H1 (cell line): ENCODE data around the gene ATP11A. TPM values are rescaled to one million over a fixed set of nuclear protein-coding genes. Genes with fewer than 3 reads are reported as not detected.

ENCODE experiments used
- CTCF ChIA-PET: fragments of 300-600 bp; sonication (Branson Sonifier 250); formaldehyde crosslinking; loops from one replicate; lab custom pipeline; 2021; ENCODE audit not compliant: partially characterized antibody; lab: Charles Lee
- POLR2A ChIA-PET: fragments of 300-600 bp; sonication (Branson Sonifier 250); formaldehyde crosslinking; loops from one replicate; lab custom pipeline; 2021; ENCODE audit warnings: inconsistent platforms; ENCODE audit not compliant: partially characterized antibody; lab: Charles Lee
- DNase-seq, 2 experiments: peaks; one replicate each; pipeline versions ENCODE4 v3.0.0 to v3.0.0-alpha.2; 2010 to 2022; ENCODE audit warnings: low spot score in 2 of 2, low read depth in 1 of 2, mixed read lengths in 1 of 2
- FAIRE-seq: peaks from 2 replicates; lab custom pipeline; 2011; peaks lifted over from hg19 to GRCh38; lab: Jason Lieb, UNC
- H2AFZ ChIP-seq: 2 replicates; pipeline ENCODE4 v1.8.1; 2012; ENCODE audit warnings: low read length, inconsistent platforms
- H2AK5ac ChIP-seq: 2 replicates; pipeline ENCODE4 v1.6.1; 2013; ENCODE audit warnings: low read depth, low read length
- H2BK120ac ChIP-seq: replicated peaks from 2 replicates; pipeline ENCODE3; 2013; ENCODE audit warnings: low read depth, low read length, inconsistent platforms
- H2BK12ac ChIP-seq: 2 replicates; pipeline ENCODE4 v1.6.1; 2013; ENCODE audit warnings: low read depth, low read length
- H2BK15ac ChIP-seq: 2 replicates; pipeline ENCODE4 v1.6.1; 2013; ENCODE audit warnings: low read length
- H2BK20ac ChIP-seq: 2 replicates; pipeline ENCODE4 v1.6.1; 2013; ENCODE audit warnings: low read length
- H2BK5ac ChIP-seq: 2 replicates; pipeline ENCODE4 v1.6.1; 2013; ENCODE audit warnings: low read depth, low read length
- H3K14ac ChIP-seq: 2 replicates; pipeline ENCODE4 v1.6.1; 2013; ENCODE audit warnings: inconsistent platforms; ENCODE audit not compliant: insufficient read length
- H3K18ac ChIP-seq: 2 replicates; pipeline ENCODE4 v1.6.1; 2013; ENCODE audit warnings: low read length; ENCODE audit errors: extremely low read depth
- H3K23ac ChIP-seq: 2 replicates; pipeline ENCODE4 v1.6.1; 2013; ENCODE audit warnings: inconsistent platforms; ENCODE audit not compliant: insufficient read length
- H3K23me2 ChIP-seq: 2 replicates; pipeline ENCODE4 v1.6.1; 2013; ENCODE audit warnings: low read depth, low read length
- H3K27ac ChIP-seq: 2 replicates; pipeline ENCODE4 v1.6.1; 2011; ENCODE audit warnings: low read depth, low read length, inconsistent platforms
- H3K27me3 ChIP-seq, 4 experiments: replicated peaks in 1 of 4; 1 replicate in 1 of 4; 2 replicates in 3 of 4; pipeline versions ENCODE4 v1.6.1 to v1.8.1; 2011 to 2013; ENCODE audit warnings: low read length in 3 of 4, mild to moderate bottlenecking in 3 of 4, inconsistent platforms in 2 of 4, mixed read lengths in 2 of 4, moderate library complexity in 1 of 4; ENCODE audit not compliant: control insufficient read depth in 3 of 4, insufficient read depth in 3 of 4; ENCODE audit errors: extremely low read depth in 1 of 4
- H3K36me3 ChIP-seq, 4 experiments: 2 replicates each; pipeline versions ENCODE4 v1.6.1 to v1.8.1; 2011 to 2013; ENCODE audit warnings: mild to moderate bottlenecking in 4 of 4, low read length in 3 of 4, moderate library complexity in 2 of 4, control low read depth in 1 of 4, inconsistent platforms in 1 of 4; ENCODE audit not compliant: insufficient read depth in 4 of 4, control insufficient read depth in 2 of 4
- H3K4ac ChIP-seq: replicated peaks from 2 replicates; pipeline ENCODE3; 2013; ENCODE audit warnings: low read length, low read depth, mixed read lengths, inconsistent platforms; ENCODE audit not compliant: insufficient read length
- H3K4me1 ChIP-seq, 4 experiments: replicated peaks in 1 of 4; 1 replicate in 1 of 4; 2 replicates in 3 of 4; pipeline versions ENCODE4 v1.6.1 to v1.8.1; 2011 to 2013; ENCODE audit warnings: low read length in 3 of 4, inconsistent platforms in 2 of 4, mixed read lengths in 1 of 4; ENCODE audit not compliant: insufficient read depth in 4 of 4, control insufficient read depth in 3 of 4
- H3K4me2 ChIP-seq, 2 experiments: 2 replicates each; pipeline versions ENCODE4 v1.6.1 to v1.8.1; 2011 to 2013; ENCODE audit warnings: low read depth in 2 of 2, low read length in 2 of 2, control low read depth in 1 of 2, inconsistent platforms in 1 of 2, mild to moderate bottlenecking in 1 of 2; ENCODE audit not compliant: insufficient read depth in 1 of 2
- H3K4me3 ChIP-seq, 4 experiments: fragments of 200-600, 300-600 bp in 1 of 4; sonication (generic), shearing (Covaris generic), sonication (Bioruptor Twin) in 1 of 4; 2 replicates each; pipeline versions ENCODE4 v1.5.1 to v1.8.1; 2011 to 2016; ENCODE audit warnings: low read length in 4 of 4, low read depth in 3 of 4, control low read depth in 2 of 4, inconsistent platforms in 2 of 4, mild to moderate bottlenecking in 2 of 4, mixed read lengths in 1 of 4, moderate library complexity in 1 of 4; ENCODE audit not compliant: insufficient read depth in 2 of 4; ENCODE audit errors: extremely low read depth in 1 of 4
- H3K56ac ChIP-seq: replicated peaks from 2 replicates; pipeline ENCODE3; 2013; ENCODE audit warnings: low read depth, mild to moderate bottlenecking, mixed read lengths, low read length, inconsistent platforms; ENCODE audit not compliant: insufficient read length
- H3K79me1 ChIP-seq: 2 replicates; pipeline ENCODE4 v1.6.1; 2013; ENCODE audit warnings: low read depth, low read length, control low read depth
- H3K79me2 ChIP-seq, 2 experiments: 2 replicates each; pipeline versions ENCODE4 v1.6.1 to v1.8.1; 2012 to 2013; ENCODE audit warnings: low read length in 2 of 2, mild to moderate bottlenecking in 2 of 2, inconsistent platforms in 1 of 2; ENCODE audit not compliant: insufficient read depth in 2 of 2, control insufficient read depth in 1 of 2
- H3K9ac ChIP-seq, 4 experiments: replicated peaks in 1 of 4; 1 replicate in 1 of 4; 2 replicates in 3 of 4; pipeline versions ENCODE4 v1.6.1 to v1.8.1; 2011 to 2013; ENCODE audit warnings: low read depth in 3 of 4, low read length in 3 of 4, control low read depth in 2 of 4, mild to moderate bottlenecking in 2 of 4, moderate library complexity in 2 of 4, inconsistent platforms in 1 of 4; ENCODE audit errors: extremely low read depth in 1 of 4
- H3K9me3 ChIP-seq, 2 experiments: 2 replicates each; pipeline versions ENCODE4 v1.6.1 to v1.8.1; 2012 to 2013; ENCODE audit warnings: mild to moderate bottlenecking in 2 of 2, moderate library complexity in 2 of 2, control low read depth in 1 of 2, inconsistent platforms in 1 of 2, low read depth in 1 of 2, low read length in 1 of 2, mixed read lengths in 1 of 2; ENCODE audit not compliant: insufficient read depth in 2 of 2
- H4K20me1 ChIP-seq, 2 experiments: replicated peaks in 1 of 2; 2 replicates each; pipeline versions ENCODE3 to v1.8.1; 2011 to 2013; ENCODE audit warnings: inconsistent platforms in 2 of 2, low read length in 2 of 2, mild to moderate bottlenecking in 1 of 2; ENCODE audit not compliant: insufficient read depth in 2 of 2, control insufficient read depth in 1 of 2
- H4K5ac ChIP-seq: 2 replicates; pipeline ENCODE4 v1.6.1; 2013; ENCODE audit warnings: low read length, low read depth, mixed read lengths, inconsistent platforms; ENCODE audit not compliant: insufficient read length
- H4K8ac ChIP-seq: 2 replicates; pipeline ENCODE4 v1.8.0; 2013; ENCODE audit warnings: mild to moderate bottlenecking, moderate library complexity, low read length, inconsistent platforms; ENCODE audit not compliant: insufficient read depth; ENCODE audit errors: extremely low read depth
- H4K91ac ChIP-seq: replicated peaks from 2 replicates; pipeline ENCODE3; 2013; ENCODE audit warnings: low read length, mixed read lengths, inconsistent platforms; ENCODE audit not compliant: insufficient read length
- ATF3 ChIP-seq: IDR thresholded peaks from 2 replicates; pipeline ENCODE4 v1.6.1; 2011; ENCODE audit warnings: low read depth, mild to moderate bottlenecking, low read length; ENCODE audit not compliant: insufficient read depth
- CEBPB ChIP-seq: IDR thresholded peaks from 2 replicates; pipeline ENCODE4 v1.6.1; 2012; ENCODE audit warnings: low read depth, low read length
- CHD2 ChIP-seq: IDR thresholded peaks from 2 replicates; pipeline ENCODE4 v1.6.1; 2012; ENCODE audit warnings: low read length, improper control_type of control experiment
- EGR1 ChIP-seq: IDR thresholded peaks from 2 replicates; pipeline ENCODE4 v1.6.1; 2011; ENCODE audit warnings: low read depth, low read length, borderline replicate concordance
- GABPA ChIP-seq: IDR thresholded peaks from 2 replicates; pipeline ENCODE4 v1.6.1; 2011; ENCODE audit warnings: mild to moderate bottlenecking, low read length, moderate library complexity, borderline replicate concordance; ENCODE audit not compliant: insufficient read depth
- NRF1 ChIP-seq: IDR thresholded peaks from 2 replicates; pipeline ENCODE4 v1.6.1; 2011; ENCODE audit warnings: mild to moderate bottlenecking, low read depth, low read length, improper control_type of control experiment
- RFX5 ChIP-seq: IDR thresholded peaks from 2 replicates; pipeline ENCODE4 v1.6.1; 2011; ENCODE audit warnings: low read depth, low read length, improper control_type of control experiment, borderline replicate concordance
- SIN3A ChIP-seq, 2 experiments: IDR thresholded peaks in 1 of 2; conservative IDR thresholded peaks in 1 of 2; 2 replicates each; pipeline ENCODE4 v1.6.1; 2011 to 2012; ENCODE audit warnings: low read length in 2 of 2, improper control_type of control experiment in 1 of 2, low read depth in 1 of 2, mild to moderate bottlenecking in 1 of 2
- TAF7 ChIP-seq: optimal IDR thresholded peaks from 2 replicates; pipeline ENCODE3; 2011; ENCODE audit warnings: low read depth, mild to moderate bottlenecking, inconsistent platforms, low read length, moderate library complexity, borderline replicate concordance
- TCF12 ChIP-seq: IDR thresholded peaks from 2 replicates; pipeline ENCODE4 v1.6.1; 2011; ENCODE audit warnings: low read depth, mild to moderate bottlenecking, low read length
- YY1 ChIP-seq: IDR thresholded peaks from 2 replicates; pipeline ENCODE4 v1.6.1; 2011; ENCODE audit warnings: low read depth, mild to moderate bottlenecking, low read length
- WGBS, 2 experiments: shearing (Covaris generic) in 1 of 2; methylation state at CpG; one replicate each; pipeline versions ENCODE4 v1.1.6 to v1.1.7; 2013 to 2015; ENCODE audit warnings: low lambda C conversion rate in 2 of 2, mixed read lengths in 2 of 2, inconsistent platforms in 1 of 2, low coverage in 1 of 2, missing lambda C conversion rate in 1 of 2; ENCODE audit not compliant: insufficient replicate concordance in 2 of 2, insufficient coverage in 1 of 2, insufficient read length in 1 of 2; ENCODE audit errors: extremely low coverage in 1 of 2, missing lambda C conversion rate in 1 of 2; 5-methylcytosine and 5-hydroxymethylcytosine counted together
- polyA plus RNA-seq, 7 experiments: library from polyadenylated mRNA; depleted of rRNA in 3 of 7; stranded (reverse) in 5 of 7; unstranded in 2 of 7; fragments of >200 nt in 5 of 7; fragments of 200-250 nt in 2 of 7; gene quantifications; 1 replicate in 5 of 7; 2 replicates in 1 of 7; 4 replicates in 1 of 7; pipeline versions ENCODE4 v1.2.1 to v1.2.3, GENCODE V29; 2011 to 2013; ENCODE audit warnings: missing spikeins in 2 of 7, mixed read lengths in 2 of 7
- total RNA-seq: library from RNA; stranded (reverse); fragmentation: NEBNext Ultra II Directional; extraction: Animal tissue kit (Norgen Biotek cat#: 25700); gene quantifications from 2 replicates; pipeline ENCODE4 v1.2.1, GENCODE V29; 2021

The ATP11A gene
- total and polyA plus RNA-seq, 2 of the 8 experiments (the other 6 are each of a cell fraction or from before 2014, with no cell fraction given) = 28.8 to 72.9 TPM

- Histone ChIP-seq H2BK12ac (no peak overlapping the region), H2BK5ac (no peak overlapping the region), H3K14ac (no peak overlapping the region), H2BK20ac (no peak overlapping the region), H3K9me3 (no peaks in the 10 kb centered on the region; a peak in 2 of 4 replicates), H3K4me3 (no peak overlapping the region), H4K5ac (no peak overlapping the region), H2AK5ac (no peak overlapping the region), H2BK15ac (no peak overlapping the region), H3K18ac (no peak overlapping the region), H3K27me3 (no peaks in the 10 kb centered on the region), H2BK120ac (no peak overlapping the region), H3K4me1 (0 out of 7 replicates have a peak, but pooled peaks cover 0 to 2% (median 0%) of the 10 kb centered on the region in 4 experiments), H3K9ac (no peak overlapping the region), H4K20me1 (no peaks in the 10 kb centered on the region), H3K56ac (no peak overlapping the region), H3K4ac (no peak overlapping the region), H3K27ac (no peak overlapping the region), H4K91ac (no peak overlapping the region), H3K79me1 (no peaks in the 10 kb centered on the region), H3K23ac (no peak overlapping the region), H4K8ac (no peak overlapping the region), H2AFZ (no peak overlapping the region), H3K36me3 (no peaks in the 10 kb centered on the region; a peak in 1 of 8 replicates), H3K4me2 (no peak overlapping the region), H3K79me2 (no peaks in the 10 kb centered on the region), H3K23me2 (no peaks in the 10 kb centered on the region; the same call in 1 of the 2 replicates)
- CTCF ChIA-PET = no interaction called here
- DNase-seq (no peak), FAIRE-seq (no peak)
- WGBS, 2 experiments = 88% methylated on average over 1 of the region's 1 CpG; no CpG with 5 or more reads in 1 of the 2 experiments
- POLR2A ChIA-PET = no interaction called here
- TF ChIP-seq TAF7 (no peak), EGR1 (no peak), YY1 (no peak), SIN3A (conservative IDR thresholded peaks at IDR 0.05 in 1 of 2, IDR thresholded peaks at IDR 0.05 in 1 of 2; ENCODE audit: low read depth in 1 of 2, low read length in 2 of 2) (no peak), TCF12 (no peak), CEBPB (no peak), GABPA (no peak), CHD2 (no peak), RFX5 (no peak), ATF3 (no peak), NRF1 (no peak)
Observed at GRCh38 chr13:112799394-112799793, 109.6 kb downstream of the ATP11A start.
